GM12878 (cell line): ENCODE results near the gene STYXL2. TPM values are rescaled to one million over a fixed set of nuclear protein-coding genes. Genes with fewer than 3 reads are reported as not detected.

Source experiments
- ATAC-seq: fragments of 200-7000 bp; cut with Tn5 transposase; 3 replicates; pipeline ENCODE4 v1.9.1; 2020; ENCODE audit warnings: mild to moderate bottlenecking, moderate library complexity
- BruUV-seq: library from RNA; stranded (reverse); fragments of 400-500 nt; replicated peaks from 2 replicates; lab custom pipeline; 2021; lab: Mats Ljungman, UMichigan
- CTCF ChIA-PET: fragments of 300-600 bp; sonication (Branson Sonifier 250); formaldehyde crosslinking; extraction: SDS; loops from one replicate; lab custom pipeline; 2021; ENCODE audit warnings: inconsistent platforms; lab: Yijun Ruan, JAX
- POLR2A ChIA-PET: fragments of 350-600 bp; formaldehyde crosslinking; extraction: SDS; loops from one replicate; lab custom pipeline; 2021; ENCODE audit warnings: inconsistent platforms; lab: Charles Lee
- RAD21 ChIA-PET: fragments of 300-600 bp; sonication (Branson Sonifier 250); formaldehyde crosslinking; loops from one replicate; lab custom pipeline; 2023; ENCODE audit warnings: antibody characterized with exemption; ENCODE audit not compliant: unreplicated experiment; lab: Charles Lee
- SMC1A ChIA-PET: fragments of 300-600 bp; sonication (Branson Sonifier 250); formaldehyde crosslinking; loops from one replicate; lab custom pipeline; 2023; ENCODE audit not compliant: unreplicated experiment, uncharacterized antibody; lab: Charles Lee
- DNase-seq: peaks from one replicate; pipeline ENCODE4 v3.0.0-alpha.2; 2011; ENCODE audit warnings: low read depth, low spot score
- FAIRE-seq: peaks from 3 replicates; lab custom pipeline; 2011; peaks lifted over from hg19 to GRCh38; lab: Jason Lieb, UNC
- H2AFZ ChIP-seq: 2 replicates; pipeline ENCODE4 v1.6.0; 2011; ENCODE audit warnings: low read depth, low read length, control low read depth; ENCODE audit not compliant: control insufficient read depth
- H3K27ac ChIP-seq: 2 replicates; pipeline ENCODE4 v1.5.1; 2011; ENCODE audit warnings: control low read depth; ENCODE audit not compliant: control insufficient read depth, insufficient read depth
- H3K27me3 ChIP-seq, 2 experiments: replicated peaks in 1 of 2; 2 replicates each; pipeline versions ENCODE4 v1.6.0 to v1.6.1; 2011; ENCODE audit warnings: low read length in 1 of 2; ENCODE audit not compliant: control insufficient read depth in 2 of 2, insufficient read depth in 2 of 2
- H3K36me3 ChIP-seq, 2 experiments: 2 replicates each; pipeline ENCODE4 v1.5.1; 2011; ENCODE audit warnings: low read length in 1 of 2; ENCODE audit not compliant: control insufficient read depth in 2 of 2, insufficient read depth in 2 of 2
- H3K4me1 ChIP-seq: 2 replicates; pipeline ENCODE4 v1.6.1; 2011; ENCODE audit warnings: mild to moderate bottlenecking, low read length, moderate library complexity, mixed read lengths; ENCODE audit not compliant: control insufficient read depth, insufficient read depth
- H3K4me2 ChIP-seq: 2 replicates; pipeline ENCODE4 v1.6.0; 2011; ENCODE audit warnings: control low read depth; ENCODE audit not compliant: control insufficient read depth, insufficient read depth
- H3K4me3 ChIP-seq: fragments of 200-600 bp; sonication (generic); 2 replicates; pipeline ENCODE4 v1.5.1; 2016
- H3K79me2 ChIP-seq: 2 replicates; pipeline ENCODE4 v1.6.0; 2011; ENCODE audit warnings: low read length; ENCODE audit not compliant: control insufficient read depth, insufficient read depth
- H3K9ac ChIP-seq: 2 replicates; pipeline ENCODE4 v1.8.0; 2011; ENCODE audit warnings: low read length, control low read depth, mixed read lengths; ENCODE audit not compliant: control insufficient read depth, insufficient read depth
- H3K9me3 ChIP-seq: replicated peaks from 3 replicates; pipeline ENCODE4 v1.5.1; 2011; ENCODE audit warnings: mild to moderate bottlenecking, low read length; ENCODE audit not compliant: control insufficient read depth, insufficient read depth
- H4K20me1 ChIP-seq: 2 replicates; pipeline ENCODE4 v1.6.0; 2011; ENCODE audit not compliant: control insufficient read depth, insufficient read depth
- ATF7 ChIP-seq: fragments of 450-650 bp; IDR thresholded peaks from 2 replicates; pipeline ENCODE4 v1.6.1; 2016; ENCODE audit warnings: low read depth, mild to moderate bottlenecking
- BCL3 ChIP-seq: IDR thresholded peaks from 2 replicates; pipeline ENCODE4 v1.6.1; 2011; ENCODE audit warnings: borderline replicate concordance, low read depth, mild to moderate bottlenecking, moderate library complexity, low read length; ENCODE audit not compliant: insufficient read depth, poor library complexity, severe bottlenecking
- BRCA1 ChIP-seq: IDR thresholded peaks from 2 replicates; pipeline ENCODE4 v1.6.1; 2011; ENCODE audit warnings: low read depth, low read length, improper control_type of control experiment
- ELK1 ChIP-seq: IDR thresholded peaks from 2 replicates; pipeline ENCODE4 v1.6.1; 2012; ENCODE audit warnings: low read depth, low read length, improper control_type of control experiment
- GABPA ChIP-seq: IDR thresholded peaks from 2 replicates; pipeline ENCODE4 v1.6.1; 2014; ENCODE audit warnings: antibody characterized with exemption, low read depth, mild to moderate bottlenecking, inconsistent platforms
- MYC ChIP-seq: IDR thresholded peaks from 2 replicates; pipeline ENCODE4 v1.6.1; 2011; ENCODE audit warnings: mild to moderate bottlenecking, low read length, moderate library complexity, inconsistent platforms; ENCODE audit not compliant: insufficient read depth, insufficient replicate concordance, insufficient read length, severe bottlenecking
- POLR2A ChIP-seq: IDR thresholded peaks from 2 replicates; pipeline ENCODE4 v1.6.1; 2011; ENCODE audit warnings: low read depth, mild to moderate bottlenecking, low read length
- REST ChIP-seq: IDR thresholded peaks from 2 replicates; pipeline ENCODE4 v1.6.1; 2012; ENCODE audit warnings: mild to moderate bottlenecking, low read depth, low read length
- SMC3 ChIP-seq: IDR thresholded peaks from 2 replicates; pipeline ENCODE4 v1.6.1; 2011; ENCODE audit warnings: low read length, improper control_type of control experiment, borderline replicate concordance
- SREBF1 ChIP-seq: IDR thresholded peaks from 2 replicates; pipeline ENCODE4 v1.6.1; 2012; ENCODE audit warnings: mild to moderate bottlenecking, low read length
- SUPT20H ChIP-seq: IDR thresholded peaks from 2 replicates; pipeline ENCODE4 v1.6.1; 2011; ENCODE audit warnings: low read depth, mild to moderate bottlenecking, low read length, moderate library complexity, borderline replicate concordance; ENCODE audit not compliant: control insufficient read depth
- TBL1XR1 ChIP-seq: IDR thresholded peaks from 2 replicates; pipeline ENCODE4 v1.6.1; 2012; ENCODE audit warnings: low read depth, low read length, improper control_type of control experiment
- USF1 ChIP-seq: IDR thresholded peaks from 2 replicates; pipeline ENCODE4 v1.6.1; 2011; ENCODE audit warnings: borderline replicate concordance, low read depth, mild to moderate bottlenecking, moderate library complexity, mixed read lengths, low read length; ENCODE audit not compliant: insufficient read depth; ENCODE audit errors: extremely low read length
- ZNF207 ChIP-seq: fragments of 450-650 bp; IDR thresholded peaks from 2 replicates; pipeline ENCODE4 v1.6.1; 2014; ENCODE audit warnings: antibody characterized with exemption, mild to moderate bottlenecking, borderline replicate concordance
- ZSCAN29 ChIP-seq: fragments of 450-650 bp; IDR thresholded peaks from 2 replicates; pipeline ENCODE4 v1.6.1; 2017; ENCODE audit warnings: mild to moderate bottlenecking, moderate library complexity
- WGBS: methylation state at CpG from one replicate; pipeline ENCODE4 v1.1.6; 2016; ENCODE audit warnings: low lambda C conversion rate; ENCODE audit not compliant: insufficient replicate concordance, insufficient coverage; ENCODE audit errors: missing lambda C conversion rate; 5-methylcytosine and 5-hydroxymethylcytosine counted together
- in situ Hi-C: fragments of 300-500 bp; cut with MboI; formaldehyde crosslinking; loops from 9 replicates; pipeline ENCODE4 v1.14.3; 2018; ENCODE audit warnings: mixed read lengths
- intact Hi-C: fragments of 100-400 bp; cut with micrococcal nuclease; formaldehyde crosslinking; loops from one replicate; pipeline ENCODE4 v1.14.2; 2022; ENCODE audit not compliant: unreplicated experiment
- polyA plus RNA-seq, 11 experiments: library from polyadenylated mRNA; depleted of rRNA in 4 of 11; unstranded in 6 of 11; stranded (reverse) in 5 of 11; fragments of >200 nt; fragmentation: Nextera tagmentation in 4 of 11; fragmentation: Illumina TruSeq in 1 of 11; extraction: Ambion mirVana in 4 of 11; extraction: Trizol in 1 of 11; gene quantifications; 1 replicate in 1 of 11; 2 replicates in 10 of 11; pipeline versions ENCODE4 v1.2.1 to v1.2.3, GENCODE V29; 2011 to 2016; ENCODE audit warnings: inconsistent platforms in 2 of 11, missing spikeins in 2 of 11, low read depth in 1 of 11
- total RNA-seq, 4 experiments: library from RNA; depleted of rRNA in 3 of 4; stranded (reverse); fragments of >200 nt in 3 of 4; fragmentation: Illumina TruSeq in 1 of 4; extraction: Trizol in 1 of 4; gene quantifications; 2 replicates each; pipeline versions ENCODE4 v1.2.1 to v1.2.3, GENCODE V29; 2013 to 2021
- TF ChIP-seq, protein P1 (sequence below): IDR thresholded peaks from 2 replicates; pipeline ENCODE4 v1.6.1; 2011; ENCODE audit warnings: low read depth, mild to moderate bottlenecking, low read length, moderate library complexity, borderline replicate concordance; ENCODE audit errors: extremely low read depth

The STYXL2 gene
- total and polyA plus RNA-seq, 10 of the 15 experiments (the other 5 are each of a cell fraction or from before 2014, with no cell fraction given) = under 0.01 to 0.08 (median 0.03) TPM; not detected in 7

- no peak overlapping the region for H3K4me3 ChIP-seq
- H3K9ac ChIP-seq = no peak overlapping the region
- no peak overlapping the region for H2AFZ ChIP-seq
- no peaks in the 10 kb centered on the region for H3K4me1 ChIP-seq
- 37% methylated on average over 1 of the region's 1 CpG for WGBS
- POLR2A ChIA-PET = no interaction called here
- TF ChIP-seq ELK1 = no peak
- no peak for TF ChIP-seq USF1
- no peak for TF ChIP-seq GABPA
- TF ChIP-seq MYC = no peak
- TF ChIP-seq ZNF207 = no peak
- no peak for TF ChIP-seq POLR2A
- no peak for TF ChIP-seq SMC3
- no peak for TF ChIP-seq SUPT20H
- no peak for TF ChIP-seq BCL3
- TF ChIP-seq TBL1XR1 = no peak
- TF ChIP-seq ATF7 = no peak
- TF ChIP-seq REST = no peak
- TF ChIP-seq, protein P1, sequence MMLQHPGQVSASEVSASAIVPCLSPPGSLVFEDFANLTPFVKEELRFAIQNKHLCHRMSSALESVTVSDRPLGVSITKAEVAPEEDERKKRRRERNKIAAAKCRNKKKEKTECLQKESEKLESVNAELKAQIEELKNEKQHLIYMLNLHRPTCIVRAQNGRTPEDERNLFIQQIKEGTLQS = no peak
- TF ChIP-seq BRCA1 = no peak
- no peak for TF ChIP-seq ZSCAN29
- no peak for TF ChIP-seq SREBF1
- TF ChIP-seq, all 136 proteins: peak for 0
- no peak overlapping the region for H3K27ac ChIP-seq
- no peaks in the 10 kb centered on the region for H3K9me3 ChIP-seq
- CTCF ChIA-PET = interaction anchor here (1.3 to 1.9 kb wide), 3 partner anchors 23 to 206 kb away, joined by 3 to 4 read pairs (median 4); no protein-coding TSS in a partner anchor
- FAIRE-seq = no peak
- in situ Hi-C loops (no loop called here), intact Hi-C loops (no loop called here)
- no peaks in the 10 kb centered on the region; a peak in 1 of 4 replicates for H3K27me3 ChIP-seq
- RAD21 ChIA-PET = interaction anchor here (0.7 to 1.4 kb wide), 2 partner anchors 11 to 255 kb away, joined by 3 to 4 read pairs; no protein-coding TSS in a partner anchor
- H3K79me2 ChIP-seq = no peaks in the 10 kb centered on the region
- H3K4me2 ChIP-seq = no peak overlapping the region
- SMC1A ChIA-PET = interaction anchor here (0.9 to 2.6 kb wide), 3 partner anchors 11 to 50 kb away, joined by 4 to 15 read pairs (median 4); partner anchors contain the start of gene STYXL2
- no peaks in the 10 kb centered on the region for H4K20me1 ChIP-seq
- no peak for ATAC-seq
- no TSS peak for BruUV-seq
- no peaks in the 10 kb centered on the region for H3K36me3 ChIP-seq
- DNase-seq = no peak
Observed at GRCh38 chr1:167116174-167116573, 22.3 kb downstream of the STYXL2 start.
